Fibroblast of skin of right biceps (primary cell): ENCODE measurements around the gene ARL15.

Experiments
- DNase-seq: peaks from one replicate; pipeline ENCODE4 v3.0.0-alpha.2; 2013

The ARL15 gene

GRCh38 chr5:54146390-54146789 lies 164.0 kb downstream of the ARL15 start:
- DNase-seq, result no peak

GRCh38 chr5:54140247-54140840 lies 170.0 kb downstream of the ARL15 start:
- no peak for DNase-seq

- peak; percentile 3 for DNase-seq
These were observed 173.6 kb downstream of the ARL15 start for GRCh38 chr5:54136516-54137440.

GRCh38 chr5:54135042-54135441 lies 175.3 kb downstream of the ARL15 start:
- DNase-seq, result peak; percentile 43

GRCh38 chr5:54133917-54134316 lies 176.5 kb downstream of the ARL15 start:
- no peak for DNase-seq

GRCh38 chr5:54120473-54120872 lies 189.9 kb downstream of the ARL15 start:
- DNase-seq, result no peak

- no peak for DNase-seq
These were observed 192.4 kb downstream of the ARL15 start for GRCh38 chr5:54117957-54118356.

GRCh38 chr5:54115735-54116403 lies 194.5 kb downstream of the ARL15 start:
- peak; percentile 57 for DNase-seq

GRCh38 chr5:54113060-54113459 lies 197.3 kb downstream of the ARL15 start:
- DNase-seq, result no peak

- no peak for DNase-seq
These were observed 200.6 kb downstream of the ARL15 start for GRCh38 chr5:54109626-54110330.

- peak; percentile 47 for DNase-seq
These were observed 202.2 kb downstream of the ARL15 start for GRCh38 chr5:54108136-54108535.

- DNase-seq, result no peak
These were observed 206.5 kb downstream of the ARL15 start for GRCh38 chr5:54103871-54104270.

- DNase-seq, result no peak
These were observed 212.1 kb downstream of the ARL15 start for GRCh38 chr5:54098267-54098666.

- DNase-seq, result no peak
These were observed 214.4 kb downstream of the ARL15 start for GRCh38 chr5:54095969-54096368.

GRCh38 chr5:54094706-54095105 lies 215.7 kb downstream of the ARL15 start:
- no peak for DNase-seq

GRCh38 chr5:54093861-54094260 lies 216.5 kb downstream of the ARL15 start:
- DNase-seq, result no peak

GRCh38 chr5:54093081-54093492 lies 217.3 kb downstream of the ARL15 start:
- no peak for DNase-seq

- DNase-seq, result peak; percentile 42
These were observed 218.9 kb downstream of the ARL15 start for GRCh38 chr5:54091307-54092130.

- peak; percentile 92 for DNase-seq
These were observed 219.8 kb downstream of the ARL15 start for GRCh38 chr5:54090495-54091120.

GRCh38 chr5:54088081-54088480 lies 222.3 kb downstream of the ARL15 start:
- DNase-seq, result peak; percentile 66

- peak; percentile 92 for DNase-seq
These were observed 222.9 kb downstream of the ARL15 start for GRCh38 chr5:54087436-54087835.

- no peak for DNase-seq
These were observed 224.2 kb downstream of the ARL15 start for GRCh38 chr5:54086191-54086590.
